DMS114 treated with DMSO at 0.1 percent for 48 hours (cell line): ENCODE results near the gene ARHGEF37.
"Not testable (repeated sequence)": the region's sequence is repeated elsewhere in the genome, so short reads cannot be mapped to it uniquely, and the experiment has no call there.

Experiments used
- DNase-seq: peaks from one replicate; lab custom pipeline; 2025; ENCODE audit not compliant: unreplicated experiment; lab: John Stamatoyannopoulos, UW

The ARHGEF37 gene, protein sequence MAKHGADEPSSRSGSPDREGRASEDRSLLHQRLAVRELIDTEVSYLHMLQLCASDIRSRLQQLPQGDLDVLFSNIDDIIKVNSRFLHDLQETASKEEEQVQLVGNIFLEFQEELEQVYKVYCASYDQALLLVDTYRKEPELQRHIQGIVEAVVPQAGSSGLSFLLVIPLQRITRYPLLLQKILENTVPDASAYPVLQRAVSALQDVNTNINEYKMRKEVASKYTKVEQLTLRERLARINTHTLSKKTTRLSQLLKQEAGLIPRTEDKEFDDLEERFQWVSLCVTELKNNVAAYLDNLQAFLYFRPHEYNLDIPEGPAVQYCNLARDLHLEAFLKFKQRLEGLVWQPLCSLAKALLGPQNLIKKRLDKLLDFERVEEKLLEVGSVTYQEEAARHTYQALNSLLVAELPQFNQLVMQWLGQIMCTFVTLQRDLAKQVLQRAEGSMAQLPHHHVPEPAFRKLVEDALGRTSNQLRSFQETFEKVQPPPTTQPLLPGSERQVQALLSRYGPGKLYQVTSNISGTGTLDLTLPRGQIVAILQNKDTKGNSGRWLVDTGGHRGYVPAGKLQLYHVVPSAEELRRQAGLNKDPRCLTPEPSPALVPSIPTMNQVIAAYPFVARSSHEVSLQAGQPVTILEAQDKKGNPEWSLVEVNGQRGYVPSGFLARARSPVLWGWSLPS

GRCh38 chr5:149581192-149581861 lies at the start of gene ARHGEF37:
ARHGEF37 (plus strand) TSS chr5:149581498; CDS start chr5:149597770, 16,272 bp downstream.
- DNase-seq = no peak

- DNase-seq = no peak
Observed at GRCh38 chr5:149532413-149532812, 48.9 kb upstream of the ARHGEF37 start.

- not testable (repeated sequence) for DNase-seq
Observed at GRCh38 chr5:149535787-149536186, 45.5 kb upstream of the ARHGEF37 start.

- no peak for DNase-seq
Observed at GRCh38 chr5:149537374-149537975, 43.8 kb upstream of the ARHGEF37 start.

DNA sequence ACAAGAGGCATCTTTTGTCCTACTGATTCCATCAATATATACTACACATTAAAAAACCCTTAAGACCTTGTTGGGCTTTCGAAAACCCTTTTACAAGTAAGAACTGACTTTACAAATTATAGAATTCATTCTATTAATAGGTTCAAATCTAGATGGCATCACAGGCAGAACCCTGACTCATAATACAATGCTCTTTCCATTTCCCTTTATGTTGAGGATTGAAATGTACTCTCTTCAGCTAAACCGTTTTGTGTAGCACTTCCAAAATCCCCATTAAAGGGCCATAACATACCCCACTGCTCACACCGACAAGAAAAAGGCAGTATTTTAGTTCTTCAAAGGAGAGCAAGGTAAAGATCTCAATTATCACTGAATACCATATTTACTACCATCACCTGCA lies 41.2 kb upstream of the ARHGEF37 start:
- DNase-seq = no peak

DNA sequence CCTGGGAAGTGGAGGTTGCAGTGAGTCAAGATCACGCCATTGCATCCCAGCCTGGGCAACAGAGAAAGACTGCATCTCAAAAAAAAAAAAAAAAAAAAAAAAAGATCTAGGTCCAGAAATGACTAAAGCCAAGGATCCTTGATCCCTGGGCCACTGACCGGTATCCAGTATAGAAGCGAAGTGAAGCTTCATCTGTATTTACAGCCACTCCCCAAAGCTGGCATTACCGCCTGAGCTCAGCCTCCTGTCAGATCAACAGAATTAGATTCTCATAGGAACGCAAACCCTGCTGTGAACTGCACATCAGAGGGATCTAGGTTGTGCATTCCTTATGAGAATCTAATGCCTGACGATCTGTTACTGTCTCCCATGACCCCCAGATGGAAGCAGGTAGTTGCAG lies 39.4 kb upstream of the ARHGEF37 start:
- no peak for DNase-seq

DNA sequence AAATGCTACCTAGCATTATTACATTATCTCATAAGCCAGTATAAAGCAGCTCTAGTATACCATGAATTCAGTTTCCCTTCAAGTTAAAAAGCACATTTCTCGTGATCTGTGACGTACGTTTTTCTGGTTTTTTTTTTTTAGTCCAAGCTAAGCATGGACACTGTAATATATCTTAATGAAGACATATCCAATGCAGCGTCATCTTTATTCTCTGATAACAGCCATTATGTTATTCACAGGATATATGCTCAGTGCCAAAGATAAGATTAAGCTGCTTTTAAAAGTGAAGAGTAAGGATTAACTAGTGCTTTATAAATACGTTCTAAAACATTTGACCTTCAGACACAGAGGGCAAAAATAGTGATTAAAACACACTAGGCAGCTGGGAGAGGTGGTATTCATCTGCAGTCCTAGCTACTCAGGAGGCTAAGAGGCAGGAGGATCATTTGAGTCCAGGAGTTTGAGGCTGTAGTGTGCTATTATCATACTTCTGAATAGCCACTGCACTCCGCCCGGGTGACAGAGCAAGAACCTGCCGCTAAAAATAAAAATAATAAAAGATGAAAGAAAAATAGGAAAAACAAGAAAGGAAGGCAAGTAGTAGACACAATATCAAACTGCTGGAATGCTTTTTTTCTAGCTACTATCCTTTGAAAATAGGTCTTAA lies 37.8 kb upstream of the ARHGEF37 start:
- DNase-seq = no peak

- no peak for DNase-seq
Observed at GRCh38 chr5:149544028-149544420, 37.3 kb upstream of the ARHGEF37 start.

GRCh38 chr5:149545327-149545726 lies 36.0 kb upstream of the ARHGEF37 start:
- DNase-seq = no peak

GRCh38 chr5:149546974-149547373 lies 34.3 kb upstream of the ARHGEF37 start:
- no peak for DNase-seq

GRCh38 chr5:149549461-149550267 lies 31.6 kb upstream of the ARHGEF37 start:
- peak; percentile 67 for DNase-seq

GRCh38 chr5:149550268-149550583 lies 31.1 kb upstream of the ARHGEF37 start:
- DNase-seq = no peak

DNA sequence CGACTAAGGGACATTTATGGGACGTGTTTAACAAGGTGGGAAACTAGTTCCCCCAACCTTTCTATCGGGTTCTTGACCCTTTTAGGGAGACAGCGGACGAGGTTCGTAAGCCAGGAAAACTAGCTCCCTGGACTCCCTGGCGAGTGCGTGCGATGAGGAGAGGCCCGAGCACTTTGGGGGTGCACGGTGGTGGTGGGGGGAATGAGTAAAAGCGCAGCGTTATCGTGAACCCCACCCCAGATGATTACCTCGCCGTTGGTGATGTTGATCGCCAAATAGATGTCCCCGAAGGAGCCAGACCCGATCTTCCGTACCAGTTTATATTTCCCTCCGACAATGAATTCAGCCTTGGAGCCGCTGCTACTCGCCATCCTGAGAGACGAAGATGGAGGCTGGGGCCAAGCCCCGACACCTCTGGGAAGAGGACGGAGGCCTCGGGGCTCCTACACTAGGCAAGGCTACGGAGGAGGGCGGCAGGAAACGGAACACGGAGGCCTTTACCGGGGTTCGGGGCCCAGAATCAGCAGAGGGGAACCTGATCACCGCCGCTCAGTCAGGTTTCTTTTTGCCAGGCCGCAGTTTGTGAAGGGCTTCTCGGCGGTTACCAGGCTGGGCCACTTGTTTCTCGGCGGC lies 30.6 kb upstream of the ARHGEF37 start:
- no peak for DNase-seq

DNA sequence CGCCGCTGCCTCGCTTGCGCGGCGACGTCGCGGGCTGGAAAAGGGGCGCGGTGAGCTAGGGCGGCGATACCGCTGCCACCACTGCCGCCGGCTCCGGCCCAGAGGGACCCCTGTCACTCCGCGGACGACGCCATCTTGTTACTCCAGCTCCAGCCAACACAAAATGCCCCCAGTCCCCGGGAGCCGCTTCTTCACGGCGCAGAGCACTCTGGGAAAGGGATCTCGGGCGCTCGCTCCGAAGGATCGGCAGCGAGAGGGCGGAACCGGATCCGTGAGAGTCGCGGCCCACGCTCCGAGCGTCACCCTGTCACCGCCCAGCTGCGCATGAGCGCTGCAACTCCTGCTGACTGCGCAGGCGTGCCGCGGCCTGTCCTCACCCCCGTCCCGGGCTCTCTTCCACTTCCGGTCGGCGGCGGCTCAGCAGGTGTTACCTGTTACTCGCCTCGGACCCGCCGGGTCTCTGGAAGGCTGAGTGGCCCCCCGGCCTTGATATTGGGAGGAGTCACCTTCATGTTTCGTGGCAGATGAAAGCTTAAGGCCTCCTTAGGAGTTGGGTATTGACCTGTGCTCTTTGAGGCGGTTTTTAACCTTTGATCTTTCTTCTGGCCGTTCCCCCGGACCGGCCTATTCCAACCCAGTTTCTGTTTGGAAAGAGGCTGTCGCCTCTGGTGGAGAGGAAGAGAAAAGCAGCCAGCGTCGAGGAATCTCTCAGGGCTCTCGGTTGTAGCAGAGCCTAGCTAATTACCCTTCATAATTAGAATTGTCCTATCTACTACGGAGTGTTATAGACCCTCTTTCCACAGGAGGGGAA lies 29.9 kb upstream of the ARHGEF37 start, which contains the start of gene CSNK1A1:
Gene CSNK1A1 (minus strand): TSS at position 213 of the 811 bp plus-strand sequence. CDS start 475 bp downstream, outside the sequence.
- peak; percentile 97 for DNase-seq

GRCh38 chr5:149552038-149552494 lies 29.2 kb upstream of the ARHGEF37 start:
- no peak for DNase-seq

DNA sequence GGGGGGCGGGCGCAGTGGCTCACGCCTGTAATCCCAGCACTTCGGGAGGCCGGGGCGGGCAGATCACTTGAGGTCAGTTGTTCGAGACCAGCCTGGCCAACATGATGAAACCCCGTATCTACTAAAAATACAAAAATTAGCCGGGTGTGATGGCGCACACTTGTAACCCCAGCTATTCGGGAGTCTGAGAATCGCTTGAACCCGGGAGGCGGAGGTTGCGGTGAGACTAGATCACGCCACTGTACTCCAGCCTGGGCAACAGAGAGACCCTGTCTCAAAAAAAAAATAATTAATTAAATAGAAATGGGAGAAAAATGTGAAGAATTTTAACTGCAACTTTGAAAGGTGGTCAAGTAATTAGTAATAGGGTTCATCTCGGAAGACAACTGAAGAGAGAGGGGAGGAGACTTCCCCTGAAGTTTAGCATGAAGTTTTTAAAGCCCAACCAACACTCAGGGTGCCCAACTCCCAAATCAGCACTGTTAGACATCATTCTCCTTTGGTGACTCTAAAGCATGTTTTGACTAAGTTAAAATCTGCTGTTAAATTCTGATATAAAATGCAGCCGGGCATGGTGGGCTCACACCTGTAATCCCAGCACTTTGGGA lies 28.6 kb upstream of the ARHGEF37 start:
- DNase-seq = no peak

- DNase-seq = no peak
Observed at GRCh38 chr5:149559706-149560105, 21.6 kb upstream of the ARHGEF37 start.

DNA sequence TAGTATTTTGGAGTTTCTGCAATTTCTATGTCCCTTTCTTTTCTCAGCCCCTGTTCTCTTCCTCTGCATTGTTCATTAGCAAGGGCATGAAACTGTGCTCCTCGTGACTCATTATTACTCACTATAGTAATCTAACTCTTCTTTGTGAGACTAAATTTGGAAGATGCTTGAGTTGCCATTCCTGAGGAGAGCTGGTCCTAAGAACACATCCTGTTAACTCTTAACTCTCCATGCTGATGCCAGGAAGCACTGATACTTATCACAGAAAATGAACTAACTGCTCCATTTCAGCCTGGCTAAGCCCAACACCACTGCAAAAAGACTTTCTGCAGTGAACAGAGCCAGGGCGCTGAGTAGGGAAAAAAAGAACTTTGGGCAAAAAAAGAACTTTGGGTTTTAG lies 19.4 kb upstream of the ARHGEF37 start:
- no peak for DNase-seq
